IPS-NIHi7 (cell line): ENCODE results near the gene DIAPH2.
"Not testable (repeated sequence)": the region's sequence is repeated elsewhere in the genome, so short reads cannot be mapped to it uniquely, and the experiment has no call there.

ENCODE experiments used
- DNase-seq: peaks from one replicate; pipeline ENCODE4 v3.0.0; 2012; ENCODE audit warnings: mixed read lengths; ENCODE audit errors: extremely low spot score

Gene DIAPH2

DNA sequence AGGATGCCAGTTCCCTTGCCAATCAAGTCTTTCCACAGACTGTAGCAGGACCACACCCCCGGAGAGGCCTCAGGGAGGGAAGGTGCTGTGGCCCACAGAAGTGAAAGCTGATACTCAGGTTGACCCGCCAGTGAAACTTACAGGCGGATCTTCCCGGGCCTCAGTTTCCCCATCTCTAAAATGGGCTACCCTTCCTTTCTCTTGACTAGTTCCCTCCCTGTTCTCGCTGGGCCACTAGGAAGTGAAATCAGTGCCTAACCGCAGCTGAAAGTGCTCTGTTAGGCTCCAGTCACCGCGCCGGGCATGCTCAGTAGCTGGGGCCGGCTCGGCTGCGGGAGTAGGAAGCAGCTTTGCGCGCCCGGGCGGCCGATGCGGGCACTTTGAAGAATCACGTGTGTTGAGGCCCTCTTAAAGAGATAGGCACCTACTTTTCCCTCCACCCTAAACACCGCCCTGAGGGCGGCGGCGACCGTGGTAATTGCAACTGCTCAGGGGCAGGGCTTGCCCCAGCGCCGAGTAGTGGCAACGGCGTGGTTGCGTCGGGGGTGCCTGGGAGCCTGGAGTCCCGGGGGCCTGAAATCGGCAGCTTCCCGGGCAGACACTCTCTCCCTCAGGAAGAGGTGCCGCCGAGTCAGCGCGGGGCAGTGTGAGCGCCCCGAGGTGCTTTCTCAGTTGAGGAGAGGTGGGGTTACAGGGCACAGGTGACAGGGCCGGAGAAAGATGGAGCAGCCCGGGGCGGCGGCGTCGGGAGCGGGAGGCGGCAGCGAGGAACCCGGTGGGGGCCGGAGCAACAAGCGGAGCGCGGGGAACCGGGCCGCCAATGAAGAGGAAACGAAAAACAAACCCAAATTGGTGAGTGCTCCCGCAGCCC lies at the start of gene DIAPH2:
Gene DIAPH2, plus strand, starts transcription at position 504 of the 871 bp plus-strand sequence.
- DNase-seq: peak; percentile 79

DNA sequence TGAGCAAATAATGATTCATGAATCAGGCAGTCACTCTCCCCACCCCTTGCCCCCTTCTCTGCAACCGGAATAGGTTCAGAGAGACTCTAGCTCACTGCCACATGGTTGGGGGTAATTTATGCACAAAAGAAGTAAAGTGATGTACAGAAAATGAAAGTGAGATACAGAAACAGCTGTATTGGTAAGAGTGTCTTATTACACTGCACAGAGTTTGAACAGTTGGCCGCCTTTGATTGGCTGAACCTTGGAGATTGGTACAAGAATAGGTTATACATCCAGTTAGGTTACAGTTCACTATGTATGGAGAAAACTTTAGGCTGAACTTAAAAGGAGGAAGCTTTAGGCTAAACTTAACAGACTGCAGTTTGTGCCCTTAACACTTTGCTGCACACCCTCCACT lies 34.6 kb upstream of the DIAPH2 start:
- no peak for DNase-seq

DNA sequence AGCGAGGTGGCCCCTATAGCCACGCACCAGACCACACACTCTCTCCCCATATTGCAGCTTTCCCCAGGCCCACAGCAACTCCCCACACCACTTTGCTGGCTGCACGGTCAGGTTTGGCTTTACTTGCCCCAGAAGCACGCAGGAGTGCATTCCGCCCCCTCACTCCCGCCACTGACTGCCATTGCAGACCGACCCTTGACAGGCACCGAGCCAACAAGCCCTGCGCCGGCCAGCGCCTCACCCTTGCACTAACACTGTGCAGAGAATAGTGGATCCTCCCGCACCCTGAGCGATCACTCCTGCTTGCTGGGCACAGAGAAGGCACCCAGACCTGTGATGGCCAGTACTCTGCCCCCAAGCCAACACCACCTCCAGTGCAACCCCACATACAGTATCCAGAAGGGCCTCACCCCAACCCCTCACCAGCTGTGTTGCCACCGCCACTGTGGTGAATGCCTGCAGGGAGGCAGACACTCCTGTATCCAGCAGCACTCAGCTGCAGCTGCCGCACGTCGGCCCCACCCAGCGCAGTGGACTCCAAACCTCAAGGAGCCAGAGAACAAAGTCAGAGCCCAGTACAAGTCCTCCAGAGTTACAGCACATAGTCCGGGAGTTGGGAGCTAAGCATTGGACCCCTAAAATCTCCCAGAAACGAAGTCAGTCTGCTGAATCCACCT lies 28.6 kb upstream of the DIAPH2 start:
- DNase-seq: no peak

DNA sequence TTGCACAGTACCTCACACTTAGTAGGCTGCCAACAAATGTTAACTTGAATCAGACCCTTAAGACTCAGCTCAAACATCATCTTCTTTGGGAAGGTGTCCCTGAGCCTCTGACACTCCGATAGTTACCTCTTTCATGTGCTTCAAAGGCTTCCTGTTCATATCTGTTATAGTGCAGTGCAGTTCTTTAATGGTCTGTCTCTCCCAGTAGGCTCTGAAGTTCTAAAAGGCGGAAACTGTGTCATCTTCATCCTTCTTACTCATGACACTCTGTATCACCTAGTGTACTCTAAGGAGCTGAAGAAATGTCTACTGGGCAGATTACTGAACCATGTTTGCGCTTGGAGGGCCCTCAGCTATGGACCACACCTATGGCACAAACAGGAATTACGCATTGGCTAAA lies 2.1 kb upstream of the DIAPH2 start:
- DNase-seq: no peak

DNA sequence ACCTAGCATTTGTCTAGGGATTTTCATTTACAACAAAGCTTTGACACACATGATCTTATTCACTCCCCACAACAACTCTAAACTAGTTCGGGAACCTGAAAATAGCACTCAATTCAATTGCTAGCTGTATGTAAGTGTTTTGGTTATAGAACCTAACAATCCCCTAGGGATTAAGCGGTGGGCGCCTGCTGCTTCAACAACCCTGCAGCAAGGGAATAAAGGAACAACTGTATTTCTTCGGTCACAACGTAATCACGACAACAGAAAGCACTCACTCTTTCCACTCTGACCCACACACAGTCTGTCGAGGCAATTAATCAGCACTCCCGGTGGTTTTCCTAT lies 674 bp upstream of the DIAPH2 start:
- DNase-seq: no peak

GRCh38 chrX:96685210-96686099 lies 813 bp downstream of the DIAPH2 start:
- peak; percentile 16 for DNase-seq

GRCh38 chrX:96687776-96688175 lies 3.1 kb downstream of the DIAPH2 start:
- DNase-seq: no peak

- DNase-seq: no peak
Observed at GRCh38 chrX:96688789-96689188, 4.1 kb downstream of the DIAPH2 start.

DNA sequence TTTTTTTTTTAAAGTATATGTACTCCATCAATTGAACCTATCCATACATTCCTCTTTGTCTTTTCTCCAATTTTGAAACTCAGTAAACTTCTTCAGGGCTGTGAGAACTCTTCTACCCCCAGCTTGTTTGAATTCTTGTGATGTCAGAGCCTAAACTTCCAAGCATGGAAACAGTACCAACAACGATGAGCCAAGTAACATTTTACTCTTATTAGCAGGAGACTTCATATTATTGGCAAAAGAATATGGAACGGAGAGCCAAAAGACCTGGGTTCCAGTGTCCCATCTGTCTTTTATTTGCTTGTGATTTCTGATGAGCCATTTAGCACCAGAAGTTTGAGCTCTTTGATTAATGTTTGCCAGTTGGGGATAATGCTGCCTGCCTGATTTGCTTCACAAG lies 5.3 kb downstream of the DIAPH2 start:
- no peak for DNase-seq

- no peak for DNase-seq
Observed at GRCh38 chrX:96692454-96692853, 7.8 kb downstream of the DIAPH2 start.

DNA sequence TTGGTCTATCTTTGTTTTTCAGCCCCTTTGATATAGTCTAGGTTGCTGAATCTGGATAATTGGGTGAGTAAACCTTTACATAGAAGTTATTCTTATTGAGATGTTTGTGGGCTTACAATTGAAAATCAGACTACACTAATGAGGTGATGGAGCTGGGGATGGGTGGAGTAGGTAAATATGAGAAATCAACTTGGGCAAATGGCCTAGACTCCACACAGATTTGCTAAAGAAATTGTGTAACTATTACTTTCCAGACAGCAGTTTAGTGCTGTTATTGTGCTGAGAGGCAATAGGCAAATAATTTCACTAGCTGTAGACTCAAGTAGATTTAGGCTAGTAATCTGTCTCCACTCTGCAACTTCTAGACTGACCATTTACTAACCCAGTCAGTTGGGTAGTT lies 8.2 kb downstream of the DIAPH2 start:
- no peak for DNase-seq

DNA sequence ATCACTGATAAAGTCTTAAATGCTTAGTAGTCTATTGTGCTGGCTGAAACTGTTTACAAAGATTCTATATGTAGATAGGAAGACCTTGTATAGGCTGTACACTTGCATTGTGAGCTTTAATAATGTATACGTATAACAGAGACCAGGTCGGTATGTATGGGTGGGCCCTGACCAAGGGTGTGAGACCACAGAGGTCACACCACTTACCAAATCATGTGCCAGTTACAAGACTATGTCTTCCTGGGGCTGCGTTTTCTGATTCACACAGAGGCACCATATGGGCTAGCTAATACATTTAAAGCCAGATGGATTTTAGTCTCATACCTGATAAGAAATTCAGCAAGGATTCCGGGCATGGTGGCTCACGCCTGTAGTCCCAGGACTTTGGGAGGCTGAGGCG lies 8.8 kb downstream of the DIAPH2 start:
- DNase-seq: no peak

DNA sequence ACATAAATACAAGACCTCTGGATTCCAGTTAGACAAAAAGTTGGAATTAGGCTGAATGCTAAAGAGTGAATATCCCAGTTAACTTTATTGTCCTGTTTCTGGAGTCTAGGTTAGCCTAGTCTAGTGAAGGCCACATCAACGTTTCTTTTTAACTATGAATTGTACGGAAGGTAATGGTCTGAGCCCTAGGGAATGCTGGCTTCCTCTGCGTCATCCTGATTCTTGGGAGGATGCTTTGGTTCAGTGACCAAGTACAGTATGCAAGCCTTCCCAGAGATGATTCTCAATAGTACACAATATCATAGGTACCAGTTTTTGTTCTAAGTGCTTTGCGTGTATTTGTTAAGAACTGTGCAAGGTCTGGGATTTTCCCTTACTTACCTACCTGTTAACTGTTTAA lies 11.8 kb downstream of the DIAPH2 start:
- DNase-seq: no peak

GRCh38 chrX:96700625-96701024 lies 16.0 kb downstream of the DIAPH2 start:
- DNase-seq: no peak

GRCh38 chrX:96703379-96703778 lies 18.7 kb downstream of the DIAPH2 start:
- DNase-seq: no peak

GRCh38 chrX:96703816-96704215 lies 19.2 kb downstream of the DIAPH2 start:
- DNase-seq: no peak

DNA sequence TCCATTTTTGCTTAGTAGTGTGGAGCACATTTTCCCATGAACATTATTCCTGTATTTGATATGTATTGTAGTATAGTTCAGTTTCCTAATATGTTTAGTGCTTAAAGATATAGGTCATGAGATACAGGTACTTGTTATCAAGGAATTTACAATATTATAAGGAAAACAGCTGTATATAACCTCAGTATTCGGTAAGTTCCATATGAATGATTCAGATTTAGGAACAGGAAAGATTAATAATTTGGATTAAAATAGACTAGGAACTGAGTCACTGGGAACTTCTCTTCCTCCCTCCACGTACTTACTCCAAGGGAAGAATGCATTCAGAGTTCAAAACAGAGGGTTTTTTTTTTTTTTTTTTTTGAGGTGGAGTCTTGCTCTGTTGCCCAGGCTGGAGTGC lies 20.0 kb downstream of the DIAPH2 start:
- DNase-seq: no peak

DNA sequence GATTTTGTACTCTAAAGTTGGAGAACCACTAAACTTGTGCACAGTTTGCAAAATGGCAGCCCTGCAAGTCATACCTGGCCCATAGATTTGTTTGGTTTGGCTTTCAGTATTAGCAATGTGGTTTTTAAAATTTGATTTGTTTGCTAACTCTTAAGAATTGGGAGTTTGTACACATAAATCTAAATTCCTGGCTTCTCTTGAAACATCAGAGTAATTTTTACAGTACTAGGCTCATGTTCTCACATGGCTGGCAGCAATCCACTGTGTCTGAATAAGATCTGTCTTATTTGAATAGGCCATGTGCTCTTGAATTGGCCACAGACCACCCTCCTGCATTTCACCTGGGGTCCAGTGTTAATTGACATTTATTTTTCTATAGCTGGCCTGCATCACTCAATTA lies 21.3 kb downstream of the DIAPH2 start:
- DNase-seq: no peak

DNA sequence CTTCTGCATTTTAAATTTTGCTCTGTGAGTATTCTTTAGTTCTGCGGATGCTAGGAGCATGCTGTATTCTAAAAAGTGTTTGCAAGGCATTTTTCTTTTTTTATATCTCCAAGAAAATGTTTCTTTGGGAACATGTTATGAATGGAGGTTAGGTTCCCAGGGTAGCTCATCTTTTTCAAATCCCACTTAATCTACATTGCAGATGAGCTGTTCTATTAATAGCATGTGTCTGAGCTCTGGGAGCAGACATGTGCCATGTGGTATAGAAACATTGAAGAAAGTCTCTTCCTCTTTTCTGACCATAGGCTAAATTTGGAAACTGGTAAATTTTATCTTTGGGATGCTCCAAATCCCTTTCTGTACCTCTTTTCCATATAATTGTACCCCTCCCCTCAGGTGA lies 23.2 kb downstream of the DIAPH2 start:
- DNase-seq: no peak

GRCh38 chrX:96710031-96710430 lies 25.4 kb downstream of the DIAPH2 start:
- DNase-seq: peak; percentile 17

DNA sequence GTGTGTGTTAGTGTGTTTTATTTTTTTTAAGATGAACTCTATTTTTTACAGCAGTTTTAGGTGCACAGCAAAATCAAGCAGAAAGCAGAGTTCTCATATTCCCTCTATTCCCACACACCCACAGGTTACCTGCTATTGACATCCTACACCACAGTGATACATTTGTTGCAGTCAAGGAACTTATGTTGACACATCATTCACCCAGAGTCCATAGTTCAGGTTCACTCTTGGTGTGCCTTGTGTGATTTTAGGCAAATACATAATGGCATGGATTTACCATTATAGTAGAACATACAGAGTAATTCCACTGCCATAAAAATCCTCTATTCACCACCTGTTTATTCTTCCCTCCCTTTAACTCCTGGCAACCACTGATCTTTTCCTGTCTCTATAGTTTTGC lies 28.7 kb downstream of the DIAPH2 start:
- DNase-seq: no peak

GRCh38 chrX:96714393-96714792 lies 29.8 kb downstream of the DIAPH2 start:
- DNase-seq: not testable (repeated sequence)
